GM21619 (cell line): ENCODE measurements around the gene CDC6.

ENCODE experiments used
- ATAC-seq: cut with Tn5 transposase; IDR thresholded peaks from one replicate; pipeline ENCODE4 v1.9.1; 2021; ENCODE audit not compliant: unreplicated experiment

The CDC6 gene

DNA sequence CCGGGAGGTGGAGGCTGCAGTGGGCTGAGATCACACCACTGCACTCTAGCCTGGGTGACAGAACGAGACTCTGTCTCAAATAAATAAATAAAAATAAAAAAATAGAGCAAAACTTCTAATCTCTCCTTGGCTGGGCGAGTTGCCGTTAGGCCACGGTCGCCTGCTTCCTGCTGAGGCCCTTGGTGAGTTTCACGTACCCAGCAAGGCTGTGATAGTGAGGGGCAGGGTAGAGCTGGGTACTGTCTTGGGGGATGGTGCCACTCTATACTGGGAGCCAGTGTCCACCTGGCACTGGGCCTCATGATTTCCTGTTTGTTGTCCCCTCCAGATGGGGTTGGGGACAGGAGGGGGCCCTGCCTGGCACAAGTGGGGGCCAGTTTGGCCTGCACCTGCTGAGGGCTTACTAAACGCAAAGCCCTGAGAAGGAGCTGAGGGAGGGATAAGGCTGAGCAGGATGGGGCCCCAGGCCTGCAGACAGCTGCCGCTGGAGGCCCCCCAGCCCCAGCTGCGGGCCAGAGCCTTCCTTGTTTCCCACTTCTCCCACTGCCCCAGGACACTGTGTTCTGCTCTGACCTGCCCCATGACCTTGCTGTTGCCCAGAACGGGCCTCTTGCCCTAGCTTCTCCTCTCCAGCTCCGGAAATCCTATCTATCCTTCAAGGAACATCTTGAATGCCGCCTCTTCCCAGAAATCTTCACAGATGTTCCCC is 51.4 kb downstream of the CDC6 start:
- ATAC-seq = no peak

DNA sequence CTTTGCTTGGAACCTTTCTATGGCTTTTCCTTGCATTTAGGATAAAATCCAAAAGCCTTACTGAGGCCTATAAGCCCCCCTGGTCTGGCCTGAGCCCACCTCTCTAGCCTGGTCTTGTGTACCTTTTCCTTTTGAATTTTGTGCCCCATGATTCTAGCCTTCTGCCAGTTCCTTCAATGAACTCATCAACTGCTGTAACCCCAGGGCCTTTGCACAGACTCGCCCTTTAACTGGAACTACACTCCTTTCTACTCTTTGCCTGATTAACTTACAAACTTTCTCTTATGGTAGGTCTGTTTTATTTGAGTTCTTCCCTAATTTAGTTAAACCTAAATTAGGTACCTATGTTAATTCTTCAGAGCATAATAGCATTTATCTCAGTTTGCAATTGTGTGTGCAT is 52.6 kb downstream of the CDC6 start:
- no peak for ATAC-seq

DNA sequence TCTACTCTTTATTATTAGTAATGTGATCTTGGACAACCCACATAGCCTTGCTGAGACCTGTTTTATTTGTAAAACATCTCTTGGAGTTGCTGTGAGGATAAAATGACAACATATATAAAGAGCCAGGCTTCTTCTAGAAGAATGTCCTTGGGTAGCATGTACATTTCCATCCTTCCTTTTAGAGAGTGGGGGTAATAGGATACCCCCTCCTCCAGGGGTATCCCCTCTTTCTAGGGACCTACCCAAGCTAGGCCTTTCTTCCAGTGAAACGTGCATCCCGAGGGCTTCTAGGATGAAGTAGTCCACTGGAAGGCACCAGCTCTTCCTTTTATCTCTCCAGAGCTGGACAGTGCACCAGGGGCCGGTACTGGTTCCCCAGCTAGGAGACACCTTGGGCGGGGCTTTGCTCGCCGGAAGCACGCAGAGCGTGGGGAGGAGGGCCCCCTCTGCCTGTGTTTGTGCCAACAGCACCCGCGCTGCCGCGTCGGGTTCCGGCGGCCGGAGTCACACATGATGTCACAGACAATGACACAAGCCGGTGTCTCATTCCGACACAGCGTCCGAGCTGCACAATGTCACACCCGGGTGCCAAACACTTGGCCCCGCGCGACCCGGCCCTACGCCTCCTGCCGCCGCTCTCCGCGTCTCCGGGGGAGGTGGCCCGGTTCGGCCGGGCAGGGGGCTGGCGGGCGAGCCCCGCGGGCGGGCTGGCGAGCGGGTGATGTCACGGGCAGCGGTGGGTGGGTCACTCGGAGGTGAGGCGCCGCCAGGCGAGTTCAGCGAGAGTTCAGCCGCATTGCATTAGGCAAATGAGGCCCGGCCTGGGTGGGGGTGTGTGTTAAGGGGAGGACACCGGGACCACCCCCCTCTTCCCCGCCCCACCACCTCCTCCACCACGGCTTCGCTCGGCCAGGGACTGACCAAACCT is 53.5 kb downstream of the CDC6 start:
- ATAC-seq = peak; percentile 58

DNA sequence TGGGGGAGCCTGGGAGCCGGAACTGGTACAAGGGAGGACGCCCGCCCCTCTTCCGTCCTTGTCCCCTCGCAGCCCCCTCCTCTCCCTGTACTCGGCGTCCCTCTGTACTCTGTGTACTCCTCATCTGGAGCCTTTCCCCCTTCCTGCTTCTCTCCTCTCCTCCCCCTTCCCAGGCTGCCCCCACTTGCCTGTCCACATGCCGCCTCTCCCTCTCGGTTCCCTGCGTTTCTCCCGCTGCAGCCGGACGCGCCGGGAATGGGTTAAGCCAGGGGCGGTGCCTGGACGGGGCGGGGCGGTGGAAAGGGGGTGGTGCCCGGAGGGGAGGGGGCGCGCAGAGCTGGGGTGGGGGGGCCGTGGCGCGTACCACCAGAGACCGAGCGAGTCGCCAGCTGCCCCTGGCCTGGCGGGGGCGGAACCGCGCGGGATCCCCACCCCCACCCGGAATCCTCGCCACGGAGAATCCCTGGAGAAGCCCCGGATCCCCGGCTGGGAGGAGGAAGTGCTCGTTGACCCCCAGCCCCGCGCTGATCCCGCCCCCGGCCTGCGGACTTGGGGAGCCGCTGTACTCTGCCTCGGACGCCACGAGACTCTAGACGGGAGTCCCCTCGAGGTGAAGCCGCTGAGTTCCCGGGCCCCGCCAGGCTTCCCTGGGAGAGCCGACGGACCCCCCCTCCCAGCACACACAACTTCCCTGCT is 54.3 kb downstream of the CDC6 start:
- ATAC-seq = no peak

DNA sequence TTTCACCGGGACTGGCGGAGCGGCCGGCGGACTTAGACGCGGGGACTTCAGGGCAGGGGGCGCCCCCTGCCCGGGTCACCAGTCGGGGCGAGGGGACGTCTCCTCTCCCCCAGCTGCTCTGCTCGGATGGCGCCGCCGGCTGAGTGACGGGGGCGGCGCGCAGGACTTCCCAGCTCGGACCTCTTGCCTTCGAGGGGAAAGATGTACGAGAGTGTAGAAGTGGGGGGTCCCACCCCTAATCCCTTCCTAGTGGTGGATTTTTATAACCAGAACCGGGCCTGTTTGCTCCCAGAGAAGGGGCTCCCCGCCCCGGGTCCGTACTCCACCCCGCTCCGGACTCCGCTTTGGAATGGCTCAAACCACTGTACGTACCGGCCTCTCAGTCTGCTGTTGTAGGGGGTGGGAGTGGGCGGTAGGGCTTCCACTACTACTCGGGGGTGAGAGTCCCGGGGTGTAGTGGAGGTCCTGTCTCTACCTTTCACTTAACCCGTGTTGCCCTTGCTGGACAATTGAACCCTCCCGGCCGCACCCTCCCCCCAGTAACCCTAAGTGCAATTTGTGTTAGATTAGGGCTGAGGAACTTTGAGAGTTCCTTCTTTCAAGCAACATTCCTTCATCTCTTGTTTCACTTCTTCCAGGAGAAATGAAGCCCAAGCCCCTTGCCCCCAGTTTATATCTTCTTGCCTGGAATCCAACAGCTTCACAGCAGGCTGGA is 55.0 kb downstream of the CDC6 start:
- no peak for ATAC-seq

DNA sequence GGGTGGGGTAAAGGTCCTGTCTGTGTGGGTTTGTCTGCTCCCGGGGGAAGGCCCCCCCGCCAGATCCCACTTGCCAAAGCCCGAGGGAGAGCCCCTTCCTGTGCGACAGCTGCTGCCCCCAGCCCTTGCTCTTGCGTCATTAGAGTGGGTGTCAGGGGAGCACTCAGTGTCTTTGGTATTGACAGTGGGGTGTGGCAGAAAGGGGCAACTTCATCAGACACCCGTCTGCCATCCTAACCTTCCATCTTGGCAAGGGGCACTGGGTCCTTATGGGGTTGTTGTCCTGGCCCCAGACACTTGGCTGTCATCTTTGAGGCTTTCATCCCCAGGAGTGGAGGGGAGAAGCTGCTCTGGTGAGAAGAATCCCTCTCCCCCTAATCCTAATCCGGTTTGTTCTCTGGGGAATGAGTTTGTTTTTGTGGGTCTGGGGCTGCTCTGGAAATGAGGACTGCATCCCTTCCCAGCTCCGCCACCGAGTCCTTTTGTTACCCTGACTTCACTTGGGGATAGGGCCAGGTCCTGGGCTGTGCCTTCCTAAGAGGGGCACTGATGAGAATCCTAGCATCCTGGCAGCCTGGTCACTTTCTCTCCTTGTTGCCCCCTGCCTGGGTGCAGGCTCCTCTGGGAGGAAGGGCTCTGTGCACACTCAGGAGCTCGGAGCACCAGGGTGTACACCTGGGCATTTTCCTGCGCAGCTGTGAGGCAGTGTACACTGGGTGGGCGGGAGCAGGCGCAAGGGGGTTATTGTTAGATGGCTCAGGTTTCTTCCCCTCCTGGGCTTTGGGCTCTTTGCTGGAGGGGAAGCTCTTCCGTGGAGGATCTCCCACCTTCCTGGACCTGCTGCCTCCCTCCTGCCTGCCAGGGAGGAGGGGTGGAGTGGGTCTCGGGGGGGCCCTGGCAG is 55.8 kb downstream of the CDC6 start:
- ATAC-seq = no peak

DNA sequence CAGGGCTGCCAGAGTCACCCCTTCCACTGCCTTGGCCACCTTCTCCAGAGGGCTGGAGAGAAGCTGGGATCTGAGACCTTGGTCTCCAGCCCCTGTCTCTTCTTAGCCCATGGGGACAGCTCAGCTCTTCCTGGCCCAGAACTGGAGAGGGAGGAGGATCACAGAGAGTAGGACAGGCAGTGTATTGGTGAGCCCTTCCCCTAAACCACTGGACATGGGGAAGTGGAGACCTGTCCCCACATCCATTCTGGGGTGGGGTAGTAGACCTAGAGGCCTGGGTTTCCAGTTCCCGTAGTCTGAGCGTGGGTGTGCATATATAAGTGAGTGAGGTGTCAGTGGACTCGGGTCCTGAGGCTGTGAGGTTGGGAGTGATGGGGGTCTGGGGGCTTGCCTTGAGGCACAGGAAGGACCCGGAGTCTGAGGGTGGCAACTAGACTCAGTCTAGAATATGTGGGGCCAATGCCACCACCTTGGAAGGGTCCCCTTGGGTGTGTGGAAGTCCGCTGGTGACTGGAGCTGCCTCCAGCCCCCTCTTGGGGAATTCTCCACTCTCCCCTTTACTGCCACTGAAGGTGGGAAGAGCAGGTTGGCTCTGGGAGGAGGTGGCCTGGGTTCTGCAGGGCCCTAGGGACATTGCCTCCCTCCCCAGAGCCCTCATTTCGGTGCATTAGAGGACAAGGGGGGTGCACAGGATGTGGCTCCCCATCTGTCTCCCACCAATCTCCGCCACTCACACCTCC is 56.9 kb downstream of the CDC6 start:
- ATAC-seq = no peak

DNA sequence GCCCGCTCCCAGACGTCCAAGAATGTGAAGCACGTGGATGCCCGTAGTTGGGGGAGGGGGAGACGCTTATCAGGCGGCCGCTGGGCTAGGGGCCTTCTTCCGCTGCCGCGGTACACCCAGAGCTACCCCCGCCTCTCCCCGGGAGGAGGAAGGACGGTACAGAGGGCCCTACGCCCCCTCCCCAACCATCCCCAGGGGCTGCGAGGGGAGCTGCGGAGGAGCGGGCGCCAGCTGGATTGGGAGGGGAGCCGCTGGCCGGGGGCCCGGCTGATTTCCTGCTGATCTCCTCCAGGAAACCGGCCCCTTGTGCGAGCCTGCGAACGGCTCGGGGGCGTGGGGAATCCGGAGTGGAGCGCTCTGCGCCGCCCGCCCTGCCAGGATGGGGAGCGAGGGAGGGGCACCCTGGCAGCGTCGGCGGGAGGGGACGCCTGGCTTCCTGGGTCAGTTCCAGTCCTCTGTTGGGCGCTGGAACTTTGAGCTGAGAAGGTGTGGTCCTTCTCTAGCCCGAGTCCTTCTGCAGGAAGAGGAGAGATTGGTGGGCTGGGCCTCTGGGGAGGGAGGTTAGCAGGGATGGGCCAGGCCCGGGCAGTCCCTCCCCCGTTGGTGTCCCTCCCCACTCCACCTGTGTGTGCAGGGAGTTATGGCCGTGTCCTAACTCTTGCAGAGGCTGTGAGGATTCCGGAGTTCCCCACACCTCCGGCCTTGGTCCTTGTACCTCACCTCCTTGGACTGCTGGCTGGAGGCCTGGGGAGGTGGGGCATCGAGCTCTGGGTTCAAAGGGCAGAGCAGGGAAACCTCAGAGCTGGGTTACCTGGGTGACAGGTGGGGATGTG is 57.7 kb downstream of the CDC6 start:
- ATAC-seq = no peak

DNA sequence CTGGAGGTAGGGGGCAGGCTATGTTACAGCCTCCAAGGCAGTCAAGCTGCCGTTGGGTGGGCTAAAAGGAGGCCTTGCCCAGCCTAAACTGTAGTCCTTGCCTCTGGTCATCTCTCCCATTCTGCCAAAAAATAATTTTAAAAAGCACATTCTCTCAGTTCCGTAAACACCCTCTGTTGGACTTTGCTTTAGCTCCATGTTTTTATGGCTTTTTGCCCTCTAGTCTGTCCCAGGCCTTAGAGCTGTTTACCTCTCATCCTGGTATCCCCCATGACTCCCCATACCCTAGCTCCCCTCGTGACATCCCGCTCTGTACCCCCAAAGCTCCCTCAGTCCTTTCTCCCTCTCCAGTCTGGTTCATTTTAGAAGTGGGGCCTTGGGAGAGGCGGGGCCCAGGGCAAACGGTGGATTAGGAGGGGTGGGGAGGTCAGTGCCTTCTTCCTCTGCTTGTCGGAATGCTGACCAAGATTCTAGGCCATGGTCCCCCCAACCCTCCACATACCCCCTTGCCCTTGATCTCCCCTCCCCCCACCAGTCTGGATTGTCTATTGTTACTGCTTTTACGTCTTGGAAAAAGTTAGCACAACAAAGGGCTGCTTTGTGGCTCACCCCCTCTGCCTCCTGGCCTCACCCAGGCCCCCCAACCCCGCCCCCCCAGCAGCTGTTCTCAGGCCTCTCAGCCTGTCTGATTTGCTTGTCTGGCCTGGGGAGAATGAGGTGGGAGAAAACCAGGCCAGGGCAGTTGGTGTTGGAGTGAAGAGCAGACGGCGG is 58.5 kb downstream of the CDC6 start:
- ATAC-seq = no peak

DNA sequence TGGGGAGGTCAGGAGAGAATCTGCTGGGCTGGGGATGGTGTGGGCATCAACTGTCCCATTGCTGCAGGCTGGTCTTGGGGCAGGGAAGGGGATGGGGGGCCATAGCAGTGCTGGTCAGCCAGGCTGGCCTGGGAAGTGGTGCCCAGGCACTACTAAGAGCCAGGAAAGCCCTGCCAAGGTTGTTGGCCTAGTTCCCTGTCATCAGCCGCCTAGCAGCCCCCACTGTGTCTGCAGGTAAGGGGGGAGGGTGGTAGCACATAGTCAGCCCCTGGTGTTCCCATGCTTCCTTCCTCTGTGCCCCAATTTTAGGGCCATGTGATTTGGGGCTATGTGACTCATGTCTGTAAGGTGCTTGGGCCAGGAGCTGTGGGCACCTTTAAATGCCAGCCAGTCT is 59.1 kb downstream of the CDC6 start:
- ATAC-seq = no peak

DNA sequence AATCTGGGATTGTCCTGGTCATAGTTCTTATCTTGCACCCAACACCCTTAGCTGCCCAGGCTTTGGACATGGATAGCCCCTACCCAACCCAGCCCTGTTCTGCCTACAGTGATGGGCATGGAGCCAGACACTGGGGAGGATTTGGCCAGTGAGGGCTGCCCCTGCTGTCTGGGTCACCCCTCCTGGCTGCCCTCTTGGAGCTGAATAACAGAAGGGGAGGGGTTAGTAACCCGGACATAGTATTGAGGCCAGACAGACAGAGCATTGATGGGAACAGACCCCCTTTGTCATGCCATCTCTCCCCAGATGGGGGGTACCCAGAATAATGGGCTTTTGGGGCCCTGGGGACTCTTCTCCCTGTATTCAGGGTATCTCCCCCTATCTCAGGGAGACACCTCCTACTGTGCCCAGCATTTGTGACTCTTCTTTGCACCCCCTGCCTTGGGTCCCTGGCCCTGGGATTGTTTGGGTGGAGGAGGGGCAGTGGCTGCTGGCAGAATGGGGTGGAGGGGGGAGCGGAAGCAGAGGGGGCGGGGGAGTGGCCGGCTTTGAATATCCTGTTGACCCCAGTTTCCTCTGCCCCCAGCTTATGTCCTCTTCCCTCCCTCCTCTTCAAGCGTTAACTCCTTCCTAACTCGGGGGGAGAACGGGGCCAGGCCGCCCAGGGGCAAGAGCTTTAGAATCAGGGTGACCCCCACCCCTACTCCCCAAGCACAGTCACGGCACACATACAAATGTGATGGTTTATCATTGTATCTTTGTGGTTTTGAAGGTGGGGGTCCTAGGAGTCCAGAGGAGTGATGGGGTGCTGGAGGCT is 59.8 kb downstream of the CDC6 start:
- no peak for ATAC-seq

DNA sequence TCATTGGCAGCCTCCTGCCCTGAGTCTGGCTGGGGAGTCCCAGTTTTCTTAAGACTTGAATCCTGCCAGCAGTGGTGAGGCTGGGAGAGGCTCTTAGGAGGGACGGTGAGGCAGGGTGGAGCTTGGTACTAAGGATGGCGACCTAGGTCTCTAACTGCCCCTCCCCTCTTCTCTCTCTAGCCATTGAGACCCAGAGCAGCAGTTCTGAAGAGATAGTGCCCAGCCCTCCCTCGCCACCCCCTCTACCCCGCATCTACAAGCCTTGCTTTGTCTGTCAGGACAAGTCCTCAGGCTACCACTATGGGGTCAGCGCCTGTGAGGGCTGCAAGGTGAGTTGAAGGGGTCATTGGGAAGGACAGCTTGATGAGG is 60.4 kb downstream of the CDC6 start:
- ATAC-seq = no peak

DNA sequence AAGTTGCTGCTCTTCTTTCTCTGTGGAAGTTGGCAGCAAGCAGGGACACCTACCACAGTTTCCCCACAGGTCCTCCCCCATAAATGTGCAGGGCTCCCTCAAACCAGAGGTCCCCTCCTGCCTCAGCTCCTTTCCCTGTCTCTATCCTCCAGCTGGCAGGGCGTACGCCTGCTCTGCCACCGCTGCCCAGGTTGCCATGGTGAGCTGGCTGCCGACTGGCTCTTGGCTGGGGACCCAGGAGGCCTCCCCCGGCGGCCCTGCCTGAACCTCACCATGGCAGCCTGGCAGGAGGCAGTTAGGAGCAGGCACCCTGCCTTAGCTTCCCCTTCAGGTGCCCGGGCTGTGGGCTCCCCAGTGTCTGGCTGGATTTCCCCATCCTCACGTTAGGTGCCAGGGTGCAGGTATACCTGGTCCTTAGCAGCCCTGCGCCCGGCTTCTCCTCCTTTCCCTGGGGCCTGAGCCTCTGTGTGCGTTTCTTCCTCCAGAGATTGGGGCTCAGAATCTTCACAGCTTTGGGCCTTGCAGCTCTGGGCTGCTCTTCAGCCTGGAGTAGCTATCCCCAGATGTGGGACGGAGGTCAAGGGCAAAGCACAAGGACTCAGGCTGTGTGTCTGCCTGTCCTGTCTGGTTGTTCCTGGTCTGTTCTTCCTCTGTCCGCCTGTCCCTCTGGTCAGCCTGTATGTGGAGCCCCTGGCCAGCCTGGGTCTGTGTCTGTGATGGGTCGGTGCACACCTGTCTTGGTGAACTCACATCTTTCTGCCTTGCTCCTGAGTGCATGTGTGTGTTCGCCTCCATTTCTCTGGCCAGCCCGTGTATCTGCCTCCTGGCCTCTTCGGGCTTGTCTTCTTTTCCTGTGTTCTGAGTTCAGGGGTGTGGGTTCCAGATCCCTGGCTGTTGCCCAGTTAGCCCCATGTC is 61.1 kb downstream of the CDC6 start:
- ATAC-seq = no peak

DNA sequence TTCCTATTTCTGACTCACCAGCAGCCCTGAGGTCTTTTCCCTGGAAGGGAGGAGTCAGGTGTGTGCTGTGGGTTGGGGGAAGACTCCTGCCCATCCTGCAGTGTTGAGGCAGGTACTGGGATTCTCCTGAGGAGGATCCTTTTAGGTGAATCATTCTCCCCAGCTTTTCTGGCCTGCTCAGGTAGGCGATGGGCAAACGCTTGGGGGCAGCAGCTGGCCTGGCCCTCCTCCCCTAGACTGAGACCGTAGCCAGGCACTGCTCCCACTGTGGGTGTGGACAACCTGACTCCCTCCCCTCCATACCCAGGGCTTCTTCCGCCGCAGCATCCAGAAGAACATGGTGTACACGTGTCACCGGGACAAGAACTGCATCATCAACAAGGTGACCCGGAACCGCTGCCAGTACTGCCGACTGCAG is 61.8 kb downstream of the CDC6 start:
- no peak for ATAC-seq

DNA sequence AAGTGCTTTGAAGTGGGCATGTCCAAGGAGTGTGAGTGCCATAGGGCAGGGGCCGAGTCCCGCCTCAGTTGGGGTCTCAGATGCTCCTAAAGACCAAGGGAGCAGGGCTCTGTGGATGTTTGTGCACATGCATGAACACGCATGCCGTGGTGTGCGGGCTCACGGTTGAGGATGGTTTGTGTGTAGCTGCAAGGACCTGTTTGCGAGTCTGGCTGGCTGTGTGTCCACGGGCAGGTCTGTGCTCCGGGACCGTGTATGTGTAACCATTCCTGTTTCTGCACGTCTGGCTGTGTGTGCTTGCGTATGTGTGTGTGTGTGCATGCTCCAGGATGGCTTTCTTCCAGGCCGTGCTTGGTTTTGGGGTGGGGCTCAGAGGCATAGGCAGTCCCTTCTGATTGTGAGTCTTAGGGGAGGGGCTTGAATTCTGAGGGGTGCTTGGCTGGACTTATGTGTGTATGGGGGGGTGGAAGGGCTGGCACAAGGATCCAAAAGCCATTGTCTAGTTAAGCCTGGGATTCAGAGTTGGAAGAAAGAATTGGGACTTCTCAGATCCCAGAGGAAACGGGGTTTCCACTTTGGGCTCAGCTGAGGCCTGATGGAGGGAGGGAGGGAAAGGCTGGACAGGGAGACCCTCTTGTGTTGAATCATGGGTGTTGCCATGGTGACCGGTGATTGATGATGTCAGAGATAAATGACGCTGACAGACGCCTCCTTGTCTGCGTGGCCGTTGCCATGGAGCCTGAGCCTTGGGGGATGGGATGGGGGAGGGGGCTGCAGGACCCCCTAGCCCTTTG is 62.4 kb downstream of the CDC6 start:
- ATAC-seq = no peak
